ENCODE data around the gene CARM1. TPM values are rescaled to one million over a fixed set of nuclear protein-coding genes. Genes with fewer than 3 reads are reported as not detected.

CARM1 gene
- total RNA-seq, 5 donors from 2014 or later (not counting 1 experiment from before 2014, with no cell fraction given) = 22.3 to 35.2 (median 30.8) TPM

- WGBS (ENCODE audit: insufficient coverage) = 86% methylated on average over 5 of the region's 7 CpGs
Observed at GRCh38 chr19:10830370-10830769, 41.0 kb upstream of the CARM1 start.

GRCh38 chr19:10830931-10831779 is 40.2 kb upstream of the CARM1 start:
- Mint-ChIP-seq H3K27me3 (no peaks in the 10 kb centered on the region), H3K4me3 (no peak overlapping the region), H3K4me1 (peaks cover 6 to 10% (median 7%) of the 10 kb centered on the region in 3 donors), H3K36me3 (peaks cover 14% of the 10 kb centered on the region), H3K27ac (no peak overlapping the region), H3K9me3 (peaks cover 0 to under 1% (median 0%) of the 10 kb centered on the region in 3 donors)
- 97% methylated on average over 16 of the region's 33 CpGs for WGBS (ENCODE audit: insufficient coverage)
- CTCF ChIA-PET = no interaction called here
- no peak for ATAC-seq (replicated peaks in 1 of 4)
- POLR2A ChIA-PET = interaction anchor here in 1 of 2 donors (0.5 kb wide), 1 partner anchor 1360 kb away, joined by 6 read pairs; no protein-coding TSS in a partner anchor
- DNase-seq = no peak
- Histone ChIP-seq H3K4me3 (ENCODE audit: control insufficient read depth in 1 of 2, extremely low read depth in 1 of 2, low read length in 1 of 2) (no peak overlapping the region), H3K4me1 (ENCODE audit: control insufficient read depth in 1 of 2, extremely low read depth in 1 of 2, insufficient read depth in 2 of 2, low read length in 2 of 2) (peaks cover 2 to 16% of the 10 kb centered on the region in 2 experiments), H3K36me3 (ENCODE audit: control insufficient read depth in 2 of 2, extremely low read depth in 1 of 2, insufficient read depth in 1 of 2, low read length in 1 of 2) (peaks cover 4 to 40% of the 10 kb centered on the region in 2 donors), H3K27me3 (replicated peaks in 1 of 2; ENCODE audit: control insufficient read depth in 2 of 2, extremely low read depth in 1 of 2, insufficient read depth in 2 of 2, low read length in 1 of 2) (no peaks in the 10 kb centered on the region), H3K27ac (ENCODE audit: low read length) (no peak overlapping the region), H3K9me3 (no peaks in the 10 kb centered on the region)

More at GRCh38 chr19:10830370-10830769, 41.0 kb upstream of the CARM1 start:
- peaks cover under 1 to 2% (median 1%) of the 10 kb centered on the region in 3 donors for H3K4me1 Mint-ChIP-seq
- no peak overlapping the region for H3K4me3 Mint-ChIP-seq
- Histone ChIP-seq H3K4me1 (ENCODE audit: control insufficient read depth in 1 of 2, extremely low read depth in 1 of 2, insufficient read depth in 2 of 2, low read length in 2 of 2) (peaks cover 1 to 8% of the 10 kb centered on the region in 2 experiments), H3K9me3 (no peaks in the 10 kb centered on the region), H3K27ac (ENCODE audit: low read length) (no peak overlapping the region), H3K27me3 (replicated peaks in 1 of 2; ENCODE audit: control insufficient read depth in 2 of 2, extremely low read depth in 1 of 2, insufficient read depth in 2 of 2, low read length in 1 of 2) (no peaks in the 10 kb centered on the region), H3K36me3 (ENCODE audit: control insufficient read depth in 2 of 2, extremely low read depth in 1 of 2, insufficient read depth in 1 of 2, low read length in 1 of 2) (peaks cover 4 to 45% of the 10 kb centered on the region in 2 donors), H3K4me3 (ENCODE audit: control insufficient read depth in 1 of 2, extremely low read depth in 1 of 2, low read length in 1 of 2) (no peak overlapping the region)
- ATAC-seq (replicated peaks in 1 of 4) = no peak
- H3K36me3 Mint-ChIP-seq = peaks cover 17% of the 10 kb centered on the region
- ChIA-PET POLR2A (no interaction called here), CTCF (no interaction called here)
- no peak for DNase-seq
- H3K27ac Mint-ChIP-seq = no peak overlapping the region
- no peaks in the 10 kb centered on the region for H3K27me3 Mint-ChIP-seq
- no peaks in the 10 kb centered on the region for H3K9me3 Mint-ChIP-seq

GRCh38 chr19:10831987-10832938 is 39.1 kb upstream of the CARM1 start:
- H3K9me3 Mint-ChIP-seq = peaks cover 0 to 6% (median 2%) of the 10 kb centered on the region in 3 donors
- Histone ChIP-seq H3K4me1 (ENCODE audit: control insufficient read depth in 1 of 2, extremely low read depth in 1 of 2, insufficient read depth in 2 of 2, low read length in 2 of 2) (peaks cover 2 to 25% of the 10 kb centered on the region in 2 experiments), H3K36me3 (ENCODE audit: control insufficient read depth in 2 of 2, extremely low read depth in 1 of 2, insufficient read depth in 1 of 2, low read length in 1 of 2) (peaks cover 4 to 30% of the 10 kb centered on the region in 2 donors), H3K27me3 (replicated peaks in 1 of 2; ENCODE audit: control insufficient read depth in 2 of 2, extremely low read depth in 1 of 2, insufficient read depth in 2 of 2, low read length in 1 of 2) (no peaks in the 10 kb centered on the region), H3K9me3 (no peaks in the 10 kb centered on the region), H3K4me3 (ENCODE audit: control insufficient read depth in 1 of 2, extremely low read depth in 1 of 2, low read length in 1 of 2) (no peak overlapping the region), H3K27ac (ENCODE audit: low read length) (no peak overlapping the region)
- no peak overlapping the region for H3K4me3 Mint-ChIP-seq
- ChIA-PET CTCF (no interaction called here), POLR2A (no interaction called here)
- no peak for DNase-seq
- H3K36me3 Mint-ChIP-seq = peaks cover 8% of the 10 kb centered on the region
- WGBS (ENCODE audit: insufficient coverage) = 92% methylated on average over 22 of the region's 28 CpGs
- no peak for ATAC-seq (replicated peaks in 1 of 4)
- peaks cover 12 to 17% (median 16%) of the 10 kb centered on the region in 3 donors for H3K4me1 Mint-ChIP-seq
- H3K27me3 Mint-ChIP-seq = no peaks in the 10 kb centered on the region
- H3K27ac Mint-ChIP-seq = no peak overlapping the region

GRCh38 chr19:10832939-10833296 is 38.4 kb upstream of the CARM1 start:
- ChIA-PET CTCF (no interaction called here), POLR2A (no interaction called here)
- Histone ChIP-seq H3K9me3 (no peaks in the 10 kb centered on the region), H3K27ac (ENCODE audit: low read length) (no peak overlapping the region), H3K27me3 (replicated peaks in 1 of 2; ENCODE audit: control insufficient read depth in 2 of 2, extremely low read depth in 1 of 2, insufficient read depth in 2 of 2, low read length in 1 of 2) (no peaks in the 10 kb centered on the region), H3K4me1 (ENCODE audit: control insufficient read depth in 1 of 2, extremely low read depth in 1 of 2, insufficient read depth in 2 of 2, low read length in 2 of 2) (peaks cover 2 to 25% of the 10 kb centered on the region in 2 experiments), H3K4me3 (ENCODE audit: control insufficient read depth in 1 of 2, extremely low read depth in 1 of 2, low read length in 1 of 2) (no peak overlapping the region), H3K36me3 (ENCODE audit: control insufficient read depth in 2 of 2, extremely low read depth in 1 of 2, insufficient read depth in 1 of 2, low read length in 1 of 2) (peaks cover 4 to 30% of the 10 kb centered on the region in 2 donors)
- peaks cover 0 to 6% (median 2%) of the 10 kb centered on the region in 3 donors for H3K9me3 Mint-ChIP-seq
- peaks cover 8% of the 10 kb centered on the region for H3K36me3 Mint-ChIP-seq
- peak overlapping the region in 1 of 3 donors; percentile 24 for H3K4me3 Mint-ChIP-seq
- no peak for ATAC-seq (replicated peaks in 1 of 4)
- H3K4me1 Mint-ChIP-seq = peaks cover 12 to 17% (median 16%) of the 10 kb centered on the region in 3 donors
- DNase-seq = no peak
- no peak overlapping the region for H3K27ac Mint-ChIP-seq
- H3K27me3 Mint-ChIP-seq = no peaks in the 10 kb centered on the region
- 92% methylated on average over 14 of the region's 20 CpGs for WGBS (ENCODE audit: insufficient coverage)

- peaks cover 12 to 17% (median 16%) of the 10 kb centered on the region in 3 donors for H3K4me1 Mint-ChIP-seq
- H3K27ac ChIP-seq (ENCODE audit: low read length) = peak overlapping the region; percentile 97
- no peaks in the 10 kb centered on the region for H3K27me3 ChIP-seq (replicated peaks in 1 of 2; ENCODE audit: control insufficient read depth in 2 of 2, extremely low read depth in 1 of 2, insufficient read depth in 2 of 2, low read length in 1 of 2)
- H3K36me3 ChIP-seq (ENCODE audit: control insufficient read depth in 2 of 2, extremely low read depth in 1 of 2, insufficient read depth in 1 of 2, low read length in 1 of 2) = peaks cover 4 to 18% of the 10 kb centered on the region in 2 donors
- H3K9me3 ChIP-seq = no peaks in the 10 kb centered on the region
- H3K9me3 Mint-ChIP-seq = peaks cover 0 to 10% (median 3%) of the 10 kb centered on the region in 3 donors
- peak overlapping the region; percentile 97 to 99 (median 98) for H3K4me3 Mint-ChIP-seq
- peak overlapping the region in 1 of 2 donors; percentile 95 for H3K4me3 ChIP-seq (ENCODE audit: control insufficient read depth in 1 of 2, extremely low read depth in 1 of 2, low read length in 1 of 2)
- peak overlapping the region; percentile 99 to 100 for H3K27ac Mint-ChIP-seq
- H3K27me3 Mint-ChIP-seq = no peaks in the 10 kb centered on the region
- POLR2A ChIA-PET = interaction anchor here in 1 of 2 donors (0.9 kb wide), 1 partner anchor 37 kb away, joined by 3 read pairs; no protein-coding TSS in a partner anchor
- CTCF ChIA-PET = interaction anchor here (0.5 to 2.4 kb wide), 5 partner anchors 9 to 117 kb away, joined by 3 to 33 read pairs (median 7); partner anchors contain the start of gene DNM2 (in 1 of the 2)
- H3K4me1 ChIP-seq (ENCODE audit: control insufficient read depth in 1 of 2, extremely low read depth in 1 of 2, insufficient read depth in 2 of 2, low read length in 2 of 2) = peaks cover 2 to 25% of the 10 kb centered on the region in 2 experiments
- ATAC-seq (replicated peaks in 1 of 4) (no peak), DNase-seq (peak in 6 of 35 experiments; percentile 18 to 97 (median 58))
- 65% methylated on average over 25 of the region's 32 CpGs for WGBS (ENCODE audit: insufficient coverage)
- H3K36me3 Mint-ChIP-seq = peaks cover 4% of the 10 kb centered on the region
Observed at GRCh38 chr19:10835089-10835753, 36.1 kb upstream of the CARM1 start.

All from T-cell (primary cell).